CD4-positive, alpha-beta T cell treated with Interleukin-15 for 4 hours (primary cell): ENCODE measurements around the gene SOCS7.

Experiments used
- DNase-seq: peaks from one replicate; pipeline ENCODE4 v3.0.0-alpha.2; 2020; ENCODE audit warnings: low spot score

SOCS7 gene

DNA sequence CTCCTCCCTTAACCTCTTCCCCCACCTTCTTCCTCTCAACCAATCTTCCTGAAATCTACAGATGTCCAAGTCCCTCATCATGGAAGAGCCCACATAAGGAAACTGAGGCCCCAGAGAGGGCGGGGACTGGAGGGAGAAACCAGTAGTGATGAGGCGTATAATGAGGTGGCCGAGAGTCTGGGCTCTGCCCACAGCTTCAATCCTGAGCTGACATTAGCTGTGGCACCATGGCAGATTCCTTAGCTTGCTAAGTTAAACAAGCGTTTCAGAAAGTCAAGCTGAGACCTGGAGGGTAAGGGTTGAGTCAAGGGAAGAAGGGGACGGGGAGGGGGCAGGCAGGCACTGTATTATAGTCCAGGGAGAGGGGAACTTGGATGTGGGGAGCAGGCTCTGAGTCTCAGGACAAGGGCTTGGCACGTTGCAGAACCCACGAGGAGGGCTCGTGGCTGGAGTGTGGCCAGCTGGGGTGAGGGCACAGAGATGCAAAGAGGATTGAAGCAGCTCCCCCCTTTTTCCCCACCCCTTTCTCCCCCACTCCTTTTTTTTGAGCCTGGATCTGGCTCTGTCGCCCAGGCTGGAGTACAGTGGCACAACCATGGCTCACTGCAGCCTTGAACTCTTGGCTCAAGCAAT lies 89.9 kb downstream of the SOCS7 start:
- no peak for DNase-seq

DNA sequence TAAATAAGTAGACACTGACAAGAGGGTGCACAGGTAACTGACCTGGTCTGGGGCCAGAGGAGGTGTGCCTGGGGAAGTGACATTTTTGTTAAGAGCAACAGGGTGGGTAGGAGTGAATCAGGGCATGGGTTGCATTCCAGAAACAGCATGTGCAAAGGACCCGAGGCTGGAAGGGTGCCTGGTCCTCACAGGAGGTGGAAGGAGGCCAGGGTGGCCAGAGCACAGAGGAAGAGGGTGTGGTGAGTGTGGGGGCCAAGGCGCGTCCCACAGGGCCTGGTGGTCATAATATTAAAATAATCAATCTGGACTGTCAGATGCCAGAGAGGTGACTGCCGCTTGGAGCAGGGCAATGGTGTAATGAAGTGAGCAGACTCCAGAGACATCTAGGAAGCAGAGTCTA lies 90.9 kb downstream of the SOCS7 start:
- DNase-seq = no peak

DNA sequence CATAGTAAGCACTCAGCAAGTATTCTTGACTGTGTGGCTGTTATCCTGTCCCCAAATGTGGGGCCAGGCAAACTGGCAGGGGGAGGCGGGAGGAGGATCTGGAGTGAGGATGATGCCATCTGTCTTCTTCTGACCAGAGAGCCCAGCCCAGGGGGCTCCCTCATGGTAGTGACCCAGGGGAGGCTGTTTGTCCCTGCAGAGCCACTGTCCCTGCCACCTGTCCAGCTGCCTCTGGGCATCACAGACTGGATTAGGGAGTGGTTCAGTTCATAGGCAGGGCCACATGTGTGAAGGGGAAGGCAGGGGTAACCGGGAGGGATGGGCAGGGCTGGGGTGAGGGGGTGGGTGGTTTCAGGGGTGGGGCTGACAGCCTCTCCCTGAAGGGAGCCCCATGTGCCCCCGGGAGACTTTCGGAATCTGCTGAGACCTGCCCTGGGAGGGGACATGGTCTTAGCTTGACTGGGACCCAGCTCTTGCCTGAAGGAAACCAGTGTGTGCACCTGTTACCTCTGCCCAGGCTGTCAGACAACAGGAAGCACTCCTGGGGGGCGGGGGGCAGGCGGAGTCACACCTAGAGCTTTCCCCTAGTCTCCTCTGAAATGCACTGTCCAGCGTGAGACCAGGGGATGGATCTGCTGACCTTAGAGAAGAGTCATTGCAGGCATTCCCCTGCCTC lies 91.8 kb downstream of the SOCS7 start:
- no peak for DNase-seq

DNA sequence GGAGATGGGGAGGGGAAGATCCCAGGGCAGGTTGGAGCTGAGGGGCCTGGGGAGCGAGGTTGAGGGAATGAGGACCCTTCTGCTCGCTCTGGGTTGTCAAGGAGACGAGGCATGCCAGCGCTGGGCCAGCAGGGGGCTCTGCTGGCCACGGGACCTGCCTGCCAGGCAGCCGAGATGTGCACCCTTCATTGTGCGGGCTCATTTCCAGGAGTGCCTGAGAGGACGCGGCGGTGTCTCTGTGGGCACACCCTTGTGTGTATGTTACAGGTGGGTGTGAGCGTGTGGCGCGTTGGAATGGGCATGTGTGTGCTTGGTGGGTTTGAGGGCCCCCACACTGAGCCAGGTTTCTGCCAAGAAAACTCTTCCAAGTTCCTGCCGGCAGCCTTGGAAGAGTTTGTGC lies 92.5 kb downstream of the SOCS7 start:
- DNase-seq = peak; percentile 35

DNA sequence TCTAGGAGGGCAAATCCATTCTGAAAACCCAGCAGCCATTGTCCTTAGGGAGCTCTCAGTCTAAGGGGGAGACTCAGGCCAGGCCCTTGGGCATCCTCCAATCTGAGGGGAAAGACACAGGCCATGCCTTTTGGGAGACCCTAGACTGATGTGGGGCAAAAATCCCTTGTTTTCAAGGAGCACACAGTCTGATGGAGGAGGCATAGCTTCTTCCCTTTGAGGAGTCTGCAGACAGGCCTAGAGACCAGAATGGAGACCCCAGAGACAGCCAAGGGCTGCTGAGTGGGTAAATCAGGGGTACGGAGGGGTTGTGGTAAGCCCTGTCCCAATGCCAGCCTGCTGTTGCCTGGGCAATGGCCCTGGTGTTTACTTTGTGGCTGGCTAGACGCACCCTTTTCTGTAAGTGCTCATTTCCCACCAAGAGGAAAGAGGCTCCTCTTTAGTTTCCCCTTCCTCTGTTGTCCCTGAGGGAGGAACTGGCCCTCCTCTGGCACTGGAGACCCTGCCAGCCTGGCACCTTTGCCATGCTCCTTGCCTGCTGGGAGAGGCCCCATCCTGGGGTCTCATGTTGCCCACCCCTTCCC lies 96.0 kb downstream of the SOCS7 start:
- DNase-seq = no peak

DNA sequence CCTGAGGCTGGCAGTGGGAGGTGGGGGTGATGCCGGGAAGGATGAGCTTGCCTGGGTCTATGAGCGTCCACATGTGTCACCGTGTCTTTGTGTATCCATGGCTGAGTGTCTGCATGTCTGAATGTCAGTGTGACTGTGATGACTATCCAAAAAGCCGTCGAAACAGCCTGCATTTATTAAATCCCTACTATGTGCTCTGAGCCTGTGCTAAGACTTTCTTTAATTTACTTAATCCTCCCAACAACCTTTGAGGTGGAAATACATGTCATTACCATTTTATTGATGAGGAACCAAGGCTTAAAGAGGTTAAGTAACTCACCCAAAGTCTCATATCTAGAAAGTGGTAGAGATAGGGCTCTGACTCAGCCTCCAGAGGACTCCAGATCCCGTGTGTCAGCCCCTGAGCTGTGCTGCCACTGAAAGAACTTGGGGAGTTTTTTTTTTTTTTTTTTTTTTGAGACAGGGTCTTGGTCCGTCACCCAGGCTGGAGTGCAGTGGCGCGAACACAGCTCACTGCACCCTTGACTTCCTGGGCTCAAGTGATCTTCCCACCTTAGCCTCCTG lies 96.6 kb downstream of the SOCS7 start:
- no peak for DNase-seq

DNA sequence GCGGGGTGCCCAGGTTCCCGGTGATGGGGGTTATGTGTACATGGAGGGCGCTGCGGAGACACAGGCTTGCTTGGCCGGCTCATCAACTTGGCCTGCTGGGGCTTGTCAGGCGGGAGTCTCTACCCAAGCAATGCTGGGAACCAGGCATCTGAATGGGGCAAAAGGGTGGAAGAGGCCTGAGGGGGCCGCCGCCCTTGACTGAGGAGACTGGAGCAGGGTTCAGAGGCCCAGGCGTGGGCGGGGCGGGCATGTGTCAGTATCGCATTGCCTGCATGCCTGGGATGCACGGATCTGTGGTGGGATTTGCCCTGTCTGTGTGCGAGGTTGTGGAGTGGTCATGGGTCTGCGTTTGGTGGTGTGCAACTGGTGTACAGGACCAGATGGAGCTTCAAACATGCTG lies 97.7 kb downstream of the SOCS7 start:
- DNase-seq = no peak

DNA sequence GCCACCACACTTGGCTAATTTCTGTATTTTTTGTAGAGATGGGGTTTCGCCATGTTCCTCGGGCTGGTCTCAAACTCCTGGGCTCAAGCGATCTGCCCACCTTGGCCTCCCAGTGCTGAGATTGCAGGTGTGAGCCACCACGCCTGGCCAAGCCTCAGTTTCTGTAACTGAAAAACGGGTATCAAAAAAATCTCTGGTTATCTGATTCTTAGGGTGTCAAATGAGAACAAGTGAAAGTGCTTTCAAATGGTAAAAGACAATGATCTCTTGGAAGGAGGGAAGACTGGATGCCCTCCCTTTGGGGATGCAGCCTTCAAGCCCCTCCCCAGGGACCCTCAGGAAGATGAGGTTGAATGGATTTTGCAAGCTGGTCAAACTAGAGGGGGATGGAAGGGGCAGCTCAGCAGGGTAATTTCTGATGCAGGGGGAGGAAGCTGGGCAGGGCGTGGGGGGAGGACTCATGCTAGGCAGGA lies 98.9 kb downstream of the SOCS7 start:
- no peak for DNase-seq

DNA sequence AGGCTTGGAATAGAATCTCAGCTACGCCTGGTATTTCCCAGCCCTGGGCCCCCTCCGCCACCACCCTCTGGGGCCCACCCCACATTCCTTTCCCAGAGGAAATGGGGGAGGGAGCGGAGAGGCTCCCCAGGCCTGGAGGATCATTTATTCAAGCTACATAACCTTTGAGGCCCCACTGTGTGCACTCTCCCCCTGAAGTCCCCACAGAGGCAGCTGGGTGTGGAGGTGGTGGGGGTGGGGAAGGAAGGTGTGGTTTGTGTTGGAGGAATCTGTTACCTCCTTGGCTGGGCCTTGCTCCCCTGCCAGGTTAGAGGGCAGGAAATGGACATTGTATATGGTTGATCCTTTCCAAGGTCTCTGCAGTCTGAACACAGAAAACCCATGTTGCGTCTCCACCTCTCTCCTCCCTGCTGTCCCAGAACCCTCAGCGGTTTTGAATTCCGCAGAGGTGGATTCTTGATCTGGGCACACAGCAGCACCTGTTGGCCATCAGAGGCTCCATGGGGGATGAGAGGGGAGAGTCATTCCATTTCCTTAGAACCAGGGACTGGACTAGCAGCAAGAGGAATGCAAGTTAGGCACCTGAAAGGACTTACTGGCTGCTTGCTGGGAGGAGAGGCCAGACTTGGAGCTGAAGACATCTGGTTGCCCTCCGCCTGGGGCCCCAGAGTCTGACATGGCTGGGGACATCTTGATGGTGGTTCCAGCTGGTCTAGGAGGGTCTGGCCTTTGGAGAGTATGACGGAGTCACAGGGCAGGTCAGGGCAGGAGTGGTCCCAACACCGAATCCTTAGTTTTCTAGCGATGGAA lies 99.6 kb downstream of the SOCS7 start:
- DNase-seq = no peak

DNA sequence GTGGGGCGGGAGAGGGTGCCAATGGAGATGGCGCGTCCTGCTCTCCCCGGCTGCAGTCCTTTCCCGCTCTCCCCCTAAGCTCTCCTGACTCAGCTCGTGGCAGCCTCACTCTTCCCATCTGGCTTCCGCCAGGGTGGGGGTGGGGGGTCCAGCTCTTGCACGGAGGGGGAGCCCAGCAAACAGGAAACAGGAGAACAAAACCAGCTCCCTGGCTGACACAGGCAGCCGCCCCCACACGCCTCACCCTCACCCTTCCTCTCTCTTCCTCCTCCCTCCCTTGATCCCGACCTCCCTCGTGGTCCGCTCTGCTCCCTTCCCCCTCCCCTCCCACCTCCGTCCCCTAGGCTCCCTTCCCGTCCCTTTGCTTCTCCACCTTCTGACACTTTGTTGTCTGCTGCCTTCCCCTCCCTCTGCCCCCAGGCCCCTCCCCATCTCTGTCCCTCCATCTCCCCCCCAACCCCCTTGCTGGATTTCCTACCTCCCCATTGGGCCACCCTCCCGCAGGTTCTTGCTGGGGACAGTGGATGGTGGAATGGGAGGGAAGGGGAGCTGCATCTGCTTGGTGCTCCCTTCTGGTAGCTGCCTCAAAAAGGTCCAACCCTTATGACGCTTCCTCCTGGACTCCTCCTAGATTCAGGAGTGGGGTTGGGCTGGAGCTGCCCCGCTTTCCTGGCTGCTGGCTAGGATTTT lies 100.3 kb downstream of the SOCS7 start:
- no peak for DNase-seq

DNA sequence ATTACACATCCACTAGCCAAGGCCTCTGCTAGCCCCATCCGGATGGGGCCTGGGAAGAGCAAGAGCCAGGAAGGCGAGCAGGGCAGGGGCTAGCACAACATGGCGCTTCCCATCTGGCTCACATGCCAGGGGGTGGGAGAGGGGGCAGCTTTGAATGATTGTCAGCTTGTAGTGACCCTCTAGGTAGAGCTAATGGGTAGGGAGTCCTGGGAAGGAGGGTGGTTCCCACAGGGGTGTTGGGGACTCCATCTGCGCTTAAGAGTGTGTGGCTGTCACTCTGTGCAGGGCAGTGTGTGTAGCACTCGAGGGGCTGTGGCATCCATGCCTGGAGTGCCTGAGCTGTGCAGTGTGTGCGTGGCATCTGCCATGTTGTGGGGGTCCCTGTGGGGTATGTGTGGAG lies 101.1 kb downstream of the SOCS7 start:
- DNase-seq = no peak

DNA sequence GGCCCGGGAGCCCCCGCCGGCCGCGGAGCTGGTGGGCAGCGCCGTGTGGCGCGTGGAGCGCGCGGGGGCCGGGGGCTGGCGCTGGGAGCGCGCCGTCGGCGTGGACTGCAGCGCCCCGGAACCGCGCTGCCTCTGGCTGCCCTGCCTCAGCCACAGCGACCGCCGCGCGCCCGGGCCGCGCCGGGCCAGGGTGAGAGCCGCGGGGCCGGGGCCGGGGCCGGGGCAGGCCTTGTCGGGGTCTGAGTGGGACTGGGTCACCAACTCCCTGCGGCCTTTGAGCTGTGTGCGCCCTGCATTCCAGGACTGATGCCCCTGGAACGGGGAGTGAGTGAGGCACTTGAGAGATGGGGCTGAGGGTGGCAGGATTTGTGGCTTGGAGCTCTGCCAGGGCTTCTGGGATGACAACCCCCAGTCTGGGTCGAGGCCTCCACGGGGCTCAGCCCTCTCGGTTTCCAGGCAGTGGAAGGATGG lies 102.3 kb downstream of the SOCS7 start:
- DNase-seq = no peak

DNA sequence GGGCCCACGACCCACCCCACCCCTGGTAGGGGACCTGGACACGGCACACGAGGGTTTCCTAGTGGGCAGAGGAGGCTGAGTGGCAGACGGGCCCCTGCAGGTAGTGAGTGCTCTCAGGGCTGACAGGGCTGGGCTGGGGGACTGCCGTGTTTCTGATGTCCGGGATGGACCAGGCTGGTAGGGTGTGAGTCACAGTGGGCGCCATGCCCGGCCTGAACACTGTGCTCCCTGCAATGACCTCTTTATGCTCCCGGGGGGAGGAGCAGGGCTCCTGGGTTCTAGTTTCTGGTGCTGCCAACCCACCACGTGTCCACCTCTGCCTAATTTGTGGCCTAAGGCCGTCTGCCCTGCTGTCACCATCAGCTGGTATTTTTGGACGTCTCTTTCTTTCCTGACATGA lies 102.9 kb downstream of the SOCS7 start:
- DNase-seq = no peak
